Medulla oblongata (tissue), 1 donor: ENCODE results near the gene DNAAF8.
"Not testable (repeated sequence)": the region's sequence is repeated elsewhere in the genome, so short reads cannot be mapped to it uniquely, and the experiment has no call there.

Source experiments
- DNase-seq: peaks from one replicate; pipeline ENCODE4 v3.0.0-alpha.2; 2015; ENCODE audit errors: extremely low spot score

The DNAAF8 gene

GRCh38 chr16:4723071-4723767 lies 11.1 kb upstream of the DNAAF8 start:
- no peak for DNase-seq

- no peak for DNase-seq
Measured at GRCh38 chr16:4724661-4725270, 9.6 kb upstream of the DNAAF8 start.

- no peak for DNase-seq
Measured at GRCh38 chr16:4726616-4727015, 7.7 kb upstream of the DNAAF8 start.

- no peak for DNase-seq
Measured at GRCh38 chr16:4728676-4729075, 5.7 kb upstream of the DNAAF8 start.

- no peak for DNase-seq
Measured at GRCh38 chr16:4729876-4730275, 4.5 kb upstream of the DNAAF8 start.

GRCh38 chr16:4733211-4733742 lies 1.1 kb upstream of the DNAAF8 start:
- no peak for DNase-seq

- no peak for DNase-seq
Measured at GRCh38 chr16:4733747-4734062, 632 bp upstream of the DNAAF8 start.

- peak; percentile 80 for DNase-seq
Measured at GRCh38 chr16:4734730-4735535, 596 bp downstream of the DNAAF8 start.

GRCh38 chr16:4736546-4736945 lies 2.2 kb downstream of the DNAAF8 start:
- no peak for DNase-seq

GRCh38 chr16:4737545-4737944 lies 3.2 kb downstream of the DNAAF8 start:
- DNase-seq: no peak

- DNase-seq: not testable (repeated sequence)
Measured at GRCh38 chr16:4738370-4738769, 4.0 kb downstream of the DNAAF8 start.

- DNase-seq: no peak
Measured at GRCh38 chr16:4743226-4743878, 9.0 kb downstream of the DNAAF8 start.

- no peak for DNase-seq
Measured at GRCh38 chr16:4744555-4745273, 10.4 kb downstream of the DNAAF8 start.

- DNase-seq: no peak
Measured at GRCh38 chr16:4745274-4745569, 10.9 kb downstream of the DNAAF8 start.

GRCh38 chr16:4746215-4746614 lies 11.9 kb downstream of the DNAAF8 start:
- no peak for DNase-seq

- DNase-seq: peak; percentile 49
Measured at GRCh38 chr16:4746991-4747574, 12.7 kb downstream of the DNAAF8 start.

- no peak for DNase-seq
Measured at GRCh38 chr16:4747906-4748681, 13.8 kb downstream of the DNAAF8 start.

- no peak for DNase-seq
Measured at GRCh38 chr16:4748682-4749411, 14.5 kb downstream of the DNAAF8 start.

- no peak for DNase-seq
Measured at GRCh38 chr16:4749700-4750257, 15.4 kb downstream of the DNAAF8 start.

- no peak for DNase-seq
Measured at GRCh38 chr16:4750896-4751295, 16.6 kb downstream of the DNAAF8 start.
